ENCODE data around the gene PDRG1.

DNA sequence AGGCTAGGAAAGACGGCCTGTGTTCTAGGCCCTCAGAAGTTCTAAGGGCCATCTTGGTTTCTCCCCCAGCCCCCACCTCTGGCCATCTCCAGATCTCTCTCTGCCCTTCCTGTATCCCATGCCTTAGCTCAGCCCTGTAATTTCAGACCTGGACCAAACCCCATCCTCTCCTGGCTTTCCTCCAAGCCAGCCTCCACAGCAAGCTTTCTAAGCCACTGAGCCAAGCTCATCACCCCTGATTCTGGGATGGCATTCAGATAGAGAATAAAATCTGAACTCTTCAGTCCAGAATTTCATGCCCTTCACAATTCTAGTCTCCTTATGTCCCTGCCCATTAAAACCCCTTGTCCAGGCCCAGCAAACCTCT is 39.5 kb upstream of the PDRG1 start:
- TF ChIP-seq, protein P1, sequence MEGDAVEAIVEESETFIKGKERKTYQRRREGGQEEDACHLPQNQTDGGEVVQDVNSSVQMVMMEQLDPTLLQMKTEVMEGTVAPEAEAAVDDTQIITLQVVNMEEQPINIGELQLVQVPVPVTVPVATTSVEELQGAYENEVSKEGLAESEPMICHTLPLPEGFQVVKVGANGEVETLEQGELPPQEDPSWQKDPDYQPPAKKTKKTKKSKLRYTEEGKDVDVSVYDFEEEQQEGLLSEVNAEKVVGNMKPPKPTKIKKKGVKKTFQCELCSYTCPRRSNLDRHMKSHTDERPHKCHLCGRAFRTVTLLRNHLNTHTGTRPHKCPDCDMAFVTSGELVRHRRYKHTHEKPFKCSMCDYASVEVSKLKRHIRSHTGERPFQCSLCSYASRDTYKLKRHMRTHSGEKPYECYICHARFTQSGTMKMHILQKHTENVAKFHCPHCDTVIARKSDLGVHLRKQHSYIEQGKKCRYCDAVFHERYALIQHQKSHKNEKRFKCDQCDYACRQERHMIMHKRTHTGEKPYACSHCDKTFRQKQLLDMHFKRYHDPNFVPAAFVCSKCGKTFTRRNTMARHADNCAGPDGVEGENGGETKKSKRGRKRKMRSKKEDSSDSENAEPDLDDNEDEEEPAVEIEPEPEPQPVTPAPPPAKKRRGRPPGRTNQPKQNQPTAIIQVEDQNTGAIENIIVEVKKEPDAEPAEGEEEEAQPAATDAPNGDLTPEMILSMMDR (IDR thresholded peaks at IDR 0.05), result no peak
- TF ChIP-seq POLR2A (IDR thresholded peaks at IDR 0.05) (no peak), POLR2AphosphoS5 (IDR thresholded peaks at IDR 0.05) (no peak)

Measured in prostate gland (tissue), 2 donors.